Measurements from ENCODE around the gene PNKD.

Gene PNKD, protein sequence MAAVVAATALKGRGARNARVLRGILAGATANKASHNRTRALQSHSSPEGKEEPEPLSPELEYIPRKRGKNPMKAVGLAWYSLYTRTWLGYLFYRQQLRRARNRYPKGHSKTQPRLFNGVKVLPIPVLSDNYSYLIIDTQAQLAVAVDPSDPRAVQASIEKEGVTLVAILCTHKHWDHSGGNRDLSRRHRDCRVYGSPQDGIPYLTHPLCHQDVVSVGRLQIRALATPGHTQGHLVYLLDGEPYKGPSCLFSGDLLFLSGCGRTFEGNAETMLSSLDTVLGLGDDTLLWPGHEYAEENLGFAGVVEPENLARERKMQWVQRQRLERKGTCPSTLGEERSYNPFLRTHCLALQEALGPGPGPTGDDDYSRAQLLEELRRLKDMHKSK

GRCh38 chr2:218269900-218270720 lies at the start of gene PNKD, which contains the start of gene AAMP:
TSS of gene PNKD (plus strand) at chr2:218270519. CDS start at chr2:218270536, 17 bp downstream.
TSS of gene AAMP (minus strand) at chr2:218270137. CDS start at chr2:218270086, 51 bp downstream.
- Histone ChIP-seq H3K4me1 (ENCODE audit: control insufficient read depth in 2 of 2, insufficient read depth in 2 of 2, low read length in 2 of 2) (peaks cover 54 to 56% of the 10 kb centered on the region in 2 donors), H3K9ac (ENCODE audit: low read depth in 1 of 2, low read length in 2 of 2) (peak within 1 kb of the TSS; percentile 93 to 94), H3K27ac (ENCODE audit: low read depth in 2 of 2, low read length in 2 of 2) (peak within 1 kb of the TSS; percentile 89 to 92), H3K27me3 (ENCODE audit: control insufficient read depth in 2 of 2, insufficient read depth in 2 of 2, low read length in 2 of 2) (no peaks in the 10 kb centered on the region), H3K4me3 (ENCODE audit: low read length in 2 of 2) (peak within 1 kb of the TSS; percentile 96 to 98), H3K9me3 (ENCODE audit: control insufficient read depth in 2 of 2, low read length in 2 of 2) (no peaks in the 10 kb centered on the region), H3K36me3 (ENCODE audit: control insufficient read depth in 2 of 2, insufficient read depth in 2 of 2, low read length in 2 of 2) (peaks cover 32 to 37% of the 10 kb centered on the region in 2 donors)

DNA sequence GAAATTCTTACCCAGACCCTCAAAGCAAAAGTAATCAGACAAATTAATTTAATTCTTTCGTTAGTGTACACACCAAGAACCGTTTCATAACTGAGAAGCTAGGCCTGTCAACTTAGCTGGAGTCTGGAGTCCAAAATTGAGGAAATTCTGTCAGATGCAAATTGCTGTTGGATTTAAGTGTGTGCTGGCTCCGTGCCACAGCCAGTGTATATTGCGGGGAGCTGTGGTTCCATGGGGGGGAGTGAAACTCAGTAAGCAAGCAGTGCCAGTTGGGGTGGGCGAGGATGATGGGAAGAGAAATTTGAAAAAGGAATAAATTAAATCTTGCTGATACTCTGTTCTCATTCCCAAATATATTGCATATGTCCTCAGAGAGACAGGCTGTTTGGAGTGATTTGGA lies 49.3 kb upstream of the PNKD start:
- H3K9me3 ChIP-seq (ENCODE audit: control insufficient read depth in 2 of 2, low read length in 2 of 2): no peaks in the 10 kb centered on the region
- H3K9ac ChIP-seq (ENCODE audit: low read depth in 1 of 2, low read length in 2 of 2): no peak overlapping the region
- peaks cover 37% of the 10 kb centered on the region in 2 donors for H3K4me1 ChIP-seq (ENCODE audit: control insufficient read depth in 2 of 2, insufficient read depth in 2 of 2, low read length in 2 of 2)
- H3K27ac ChIP-seq (ENCODE audit: low read depth in 2 of 2, low read length in 2 of 2): no peak overlapping the region
- H3K27me3 ChIP-seq (ENCODE audit: control insufficient read depth in 2 of 2, insufficient read depth in 2 of 2, low read length in 2 of 2): no peaks in the 10 kb centered on the region
- no peak overlapping the region for H3K4me3 ChIP-seq (ENCODE audit: low read length in 2 of 2)
- H3K36me3 ChIP-seq (ENCODE audit: control insufficient read depth in 2 of 2, insufficient read depth in 2 of 2, low read length in 2 of 2): peaks cover 18 to 37% of the 10 kb centered on the region in 2 donors

DNA sequence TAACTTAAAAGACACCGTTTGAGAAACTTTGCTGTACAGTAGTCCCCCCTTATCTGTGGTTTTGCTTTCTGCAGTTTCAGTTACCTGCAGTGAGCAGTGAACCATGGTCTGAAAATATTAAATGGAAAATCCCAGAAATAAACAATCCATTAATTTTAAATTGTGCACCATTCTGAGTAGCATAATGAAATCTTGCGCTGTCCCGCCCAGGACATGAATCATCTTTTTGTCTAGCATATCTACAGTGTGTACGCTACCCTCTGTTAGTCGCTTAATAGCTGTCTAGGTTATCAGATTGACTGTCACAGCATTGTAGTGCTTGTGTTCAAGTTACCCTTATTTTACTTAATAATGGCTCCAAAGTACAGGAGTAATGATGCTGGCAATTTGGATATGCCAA lies 47.3 kb upstream of the PNKD start:
- H3K36me3 ChIP-seq (ENCODE audit: control insufficient read depth in 2 of 2, insufficient read depth in 2 of 2, low read length in 2 of 2): peaks cover 22 to 41% of the 10 kb centered on the region in 2 donors
- H3K9me3 ChIP-seq (ENCODE audit: control insufficient read depth in 2 of 2, low read length in 2 of 2): no peaks in the 10 kb centered on the region
- no peak overlapping the region for H3K4me3 ChIP-seq (ENCODE audit: low read length in 2 of 2)
- H3K4me1 ChIP-seq (ENCODE audit: control insufficient read depth in 2 of 2, insufficient read depth in 2 of 2, low read length in 2 of 2): peaks cover 31 to 32% of the 10 kb centered on the region in 2 donors
- H3K27me3 ChIP-seq (ENCODE audit: control insufficient read depth in 2 of 2, insufficient read depth in 2 of 2, low read length in 2 of 2): no peaks in the 10 kb centered on the region
- no peak overlapping the region for H3K9ac ChIP-seq (ENCODE audit: low read depth in 1 of 2, low read length in 2 of 2)
- H3K27ac ChIP-seq (ENCODE audit: low read depth in 2 of 2, low read length in 2 of 2): no peak overlapping the region

DNA sequence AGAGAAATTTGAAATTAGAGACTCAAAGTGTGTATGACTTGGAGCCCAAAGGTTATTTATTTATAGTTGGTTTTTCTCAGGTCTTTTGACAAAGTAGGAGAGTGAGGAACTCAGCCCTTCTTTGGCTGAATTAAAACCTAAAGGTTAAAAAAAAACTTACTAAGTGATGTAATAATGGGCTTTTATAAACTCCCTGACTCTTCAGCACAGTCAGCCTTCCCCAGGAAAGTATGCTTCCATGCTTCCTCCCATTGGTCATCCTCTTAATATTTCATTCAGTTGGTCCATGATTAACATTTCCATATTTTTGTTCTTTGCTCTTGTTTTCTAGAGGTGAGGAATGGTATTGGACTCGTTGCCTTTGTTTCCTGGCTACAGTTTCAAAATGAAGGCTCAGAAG lies 46.1 kb upstream of the PNKD start:
- H3K27ac ChIP-seq (ENCODE audit: low read depth in 2 of 2, low read length in 2 of 2): no peak overlapping the region
- peaks cover 28 to 31% of the 10 kb centered on the region in 2 donors for H3K4me1 ChIP-seq (ENCODE audit: control insufficient read depth in 2 of 2, insufficient read depth in 2 of 2, low read length in 2 of 2)
- H3K27me3 ChIP-seq (ENCODE audit: control insufficient read depth in 2 of 2, insufficient read depth in 2 of 2, low read length in 2 of 2): no peaks in the 10 kb centered on the region
- no peaks in the 10 kb centered on the region for H3K9me3 ChIP-seq (ENCODE audit: control insufficient read depth in 2 of 2, low read length in 2 of 2)
- H3K9ac ChIP-seq (ENCODE audit: low read depth in 1 of 2, low read length in 2 of 2): no peak overlapping the region
- H3K36me3 ChIP-seq (ENCODE audit: control insufficient read depth in 2 of 2, insufficient read depth in 2 of 2, low read length in 2 of 2): peaks cover 32 to 47% of the 10 kb centered on the region in 2 donors
- H3K4me3 ChIP-seq (ENCODE audit: low read length in 2 of 2): no peak overlapping the region

GRCh38 chr2:218226903-218227302 lies 43.4 kb upstream of the PNKD start:
- no peak overlapping the region for H3K27ac ChIP-seq (ENCODE audit: low read depth in 2 of 2, low read length in 2 of 2)
- H3K36me3 ChIP-seq (ENCODE audit: control insufficient read depth in 2 of 2, insufficient read depth in 2 of 2, low read length in 2 of 2): peaks cover 38 to 42% of the 10 kb centered on the region in 2 donors
- H3K9me3 ChIP-seq (ENCODE audit: control insufficient read depth in 2 of 2, low read length in 2 of 2): no peaks in the 10 kb centered on the region
- H3K4me1 ChIP-seq (ENCODE audit: control insufficient read depth in 2 of 2, insufficient read depth in 2 of 2, low read length in 2 of 2): peaks cover 33 to 34% of the 10 kb centered on the region in 2 donors
- no peak overlapping the region for H3K9ac ChIP-seq (ENCODE audit: low read depth in 1 of 2, low read length in 2 of 2)
- H3K4me3 ChIP-seq (ENCODE audit: low read length in 2 of 2): no peak overlapping the region
- no peaks in the 10 kb centered on the region for H3K27me3 ChIP-seq (ENCODE audit: control insufficient read depth in 2 of 2, insufficient read depth in 2 of 2, low read length in 2 of 2)

GRCh38 chr2:218228366-218229090 lies 41.8 kb upstream of the PNKD start:
- H3K4me3 ChIP-seq (ENCODE audit: low read length in 2 of 2): no peak overlapping the region
- H3K9ac ChIP-seq (ENCODE audit: low read depth in 1 of 2, low read length in 2 of 2): no peak overlapping the region
- H3K36me3 ChIP-seq (ENCODE audit: control insufficient read depth in 2 of 2, insufficient read depth in 2 of 2, low read length in 2 of 2): peaks cover 42 to 46% of the 10 kb centered on the region in 2 donors
- H3K27me3 ChIP-seq (ENCODE audit: control insufficient read depth in 2 of 2, insufficient read depth in 2 of 2, low read length in 2 of 2): no peaks in the 10 kb centered on the region
- H3K27ac ChIP-seq (ENCODE audit: low read depth in 2 of 2, low read length in 2 of 2): peak overlapping the region; percentile 66 to 79
- H3K4me1 ChIP-seq (ENCODE audit: control insufficient read depth in 2 of 2, insufficient read depth in 2 of 2, low read length in 2 of 2): peaks cover 29 to 34% of the 10 kb centered on the region in 2 donors
- no peaks in the 10 kb centered on the region for H3K9me3 ChIP-seq (ENCODE audit: control insufficient read depth in 2 of 2, low read length in 2 of 2)

- peaks cover 26 to 34% of the 10 kb centered on the region in 2 donors for H3K4me1 ChIP-seq (ENCODE audit: control insufficient read depth in 2 of 2, insufficient read depth in 2 of 2, low read length in 2 of 2)
- H3K27me3 ChIP-seq (ENCODE audit: control insufficient read depth in 2 of 2, insufficient read depth in 2 of 2, low read length in 2 of 2): no peaks in the 10 kb centered on the region
- no peak overlapping the region for H3K4me3 ChIP-seq (ENCODE audit: low read length in 2 of 2)
- peaks cover 46 to 49% of the 10 kb centered on the region in 2 donors for H3K36me3 ChIP-seq (ENCODE audit: control insufficient read depth in 2 of 2, insufficient read depth in 2 of 2, low read length in 2 of 2)
- H3K27ac ChIP-seq (ENCODE audit: low read depth in 2 of 2, low read length in 2 of 2): peak overlapping the region; percentile 66 to 79
- H3K9ac ChIP-seq (ENCODE audit: low read depth in 1 of 2, low read length in 2 of 2): peak overlapping the region in 1 of 2 donors; percentile 15
- H3K9me3 ChIP-seq (ENCODE audit: control insufficient read depth in 2 of 2, low read length in 2 of 2): no peaks in the 10 kb centered on the region
Observed at GRCh38 chr2:218229239-218229638, 41.1 kb upstream of the PNKD start.

DNA sequence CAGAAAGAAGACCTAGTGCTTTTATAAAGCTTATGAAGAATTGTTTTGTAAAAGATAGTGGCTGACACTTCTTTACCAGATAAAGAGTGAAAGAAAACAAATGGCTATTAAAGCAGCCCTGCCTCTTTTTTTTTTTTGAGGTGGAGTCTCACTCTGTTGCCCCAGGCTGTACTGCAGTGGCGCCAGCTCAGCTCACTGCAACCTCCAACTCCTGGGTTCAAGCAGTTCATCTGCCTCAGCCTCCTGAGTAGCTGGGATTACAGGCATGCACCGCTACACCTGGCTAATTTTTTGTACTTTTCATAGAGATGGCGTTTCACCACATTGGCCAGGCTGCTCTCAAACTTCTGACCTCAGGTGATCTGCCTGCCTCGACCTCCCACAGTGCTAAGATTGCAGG lies 40.5 kb upstream of the PNKD start:
- Histone ChIP-seq H3K4me1 (ENCODE audit: control insufficient read depth in 2 of 2, insufficient read depth in 2 of 2, low read length in 2 of 2) (peaks cover 26 to 34% of the 10 kb centered on the region in 2 donors), H3K9ac (ENCODE audit: low read depth in 1 of 2, low read length in 2 of 2) (peak overlapping the region; percentile 38 to 43), H3K4me3 (ENCODE audit: low read length in 2 of 2) (no peak overlapping the region), H3K9me3 (ENCODE audit: control insufficient read depth in 2 of 2, low read length in 2 of 2) (no peaks in the 10 kb centered on the region), H3K27ac (ENCODE audit: low read depth in 2 of 2, low read length in 2 of 2) (peak overlapping the region; percentile 66 to 79), H3K27me3 (ENCODE audit: control insufficient read depth in 2 of 2, insufficient read depth in 2 of 2, low read length in 2 of 2) (no peaks in the 10 kb centered on the region), H3K36me3 (ENCODE audit: control insufficient read depth in 2 of 2, insufficient read depth in 2 of 2, low read length in 2 of 2) (peaks cover 46 to 52% of the 10 kb centered on the region in 2 donors)

GRCh38 chr2:218230882-218231281 lies 39.4 kb upstream of the PNKD start:
- H3K4me3 ChIP-seq (ENCODE audit: low read length in 2 of 2): peak overlapping the region; percentile 28 to 37
- no peaks in the 10 kb centered on the region for H3K9me3 ChIP-seq (ENCODE audit: control insufficient read depth in 2 of 2, low read length in 2 of 2)
- no peaks in the 10 kb centered on the region for H3K27me3 ChIP-seq (ENCODE audit: control insufficient read depth in 2 of 2, insufficient read depth in 2 of 2, low read length in 2 of 2)
- peak overlapping the region in 1 of 2 donors; percentile 15 for H3K9ac ChIP-seq (ENCODE audit: low read depth in 1 of 2, low read length in 2 of 2)
- peaks cover 26 to 34% of the 10 kb centered on the region in 2 donors for H3K4me1 ChIP-seq (ENCODE audit: control insufficient read depth in 2 of 2, insufficient read depth in 2 of 2, low read length in 2 of 2)
- peak overlapping the region; percentile 66 to 79 for H3K27ac ChIP-seq (ENCODE audit: low read depth in 2 of 2, low read length in 2 of 2)
- peaks cover 46 to 56% of the 10 kb centered on the region in 2 donors for H3K36me3 ChIP-seq (ENCODE audit: control insufficient read depth in 2 of 2, insufficient read depth in 2 of 2, low read length in 2 of 2)

Data from mucosa of rectum (tissue), 2 donors.